Measurements from ENCODE around the gene ZNF700. TPM values are rescaled to one million over a fixed set of nuclear protein-coding genes. Genes with fewer than 3 reads are reported as not detected.
"Not testable (repeated sequence)": the region's sequence is repeated elsewhere in the genome, so short reads cannot be mapped to it uniquely, and the experiment has no call there.

Gene ZNF700
- total RNA-seq, 1 experiment from 2014 or later, result 0.12 TPM

GRCh38 chr19:11935829-11936228, 10.9 kb downstream of the ZNF700 start:
- not testable (repeated sequence) for DNase-seq (ENCODE audit: extremely low read depth, low read depth)

- not testable (repeated sequence) for DNase-seq (ENCODE audit: extremely low read depth, low read depth)
Observed at GRCh38 chr19:11938383-11938782, 13.5 kb downstream of the ZNF700 start.

DNA sequence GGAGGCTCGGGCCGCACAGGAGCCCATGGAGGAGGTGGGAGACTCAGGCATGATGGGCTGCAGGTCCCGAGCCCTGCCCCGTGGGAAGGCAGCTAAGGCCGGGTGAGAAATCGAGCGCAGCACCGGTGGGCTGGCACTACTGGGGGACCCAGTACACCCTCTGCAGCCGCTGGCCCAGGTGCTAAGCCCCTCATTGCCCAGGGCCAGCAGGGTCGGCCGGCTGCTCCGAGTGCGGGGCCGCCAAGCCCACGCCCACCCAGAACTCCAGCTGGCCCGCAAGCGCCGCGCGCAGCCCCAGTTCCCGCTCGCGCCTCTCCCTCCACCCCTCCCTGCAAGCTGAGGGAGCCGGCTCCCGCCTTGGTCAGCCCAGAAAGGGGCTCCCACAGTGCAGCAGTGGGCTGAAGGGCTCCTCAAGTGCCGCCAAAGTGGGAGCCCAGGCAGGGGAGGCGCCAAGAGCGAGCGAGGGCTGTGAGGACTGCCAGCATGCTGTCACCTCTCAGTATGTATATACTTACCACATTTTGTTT, 16.5 kb downstream of the ZNF700 start:
- DNase-seq (ENCODE audit: extremely low read depth, low read depth), result not testable (repeated sequence)

DNA sequence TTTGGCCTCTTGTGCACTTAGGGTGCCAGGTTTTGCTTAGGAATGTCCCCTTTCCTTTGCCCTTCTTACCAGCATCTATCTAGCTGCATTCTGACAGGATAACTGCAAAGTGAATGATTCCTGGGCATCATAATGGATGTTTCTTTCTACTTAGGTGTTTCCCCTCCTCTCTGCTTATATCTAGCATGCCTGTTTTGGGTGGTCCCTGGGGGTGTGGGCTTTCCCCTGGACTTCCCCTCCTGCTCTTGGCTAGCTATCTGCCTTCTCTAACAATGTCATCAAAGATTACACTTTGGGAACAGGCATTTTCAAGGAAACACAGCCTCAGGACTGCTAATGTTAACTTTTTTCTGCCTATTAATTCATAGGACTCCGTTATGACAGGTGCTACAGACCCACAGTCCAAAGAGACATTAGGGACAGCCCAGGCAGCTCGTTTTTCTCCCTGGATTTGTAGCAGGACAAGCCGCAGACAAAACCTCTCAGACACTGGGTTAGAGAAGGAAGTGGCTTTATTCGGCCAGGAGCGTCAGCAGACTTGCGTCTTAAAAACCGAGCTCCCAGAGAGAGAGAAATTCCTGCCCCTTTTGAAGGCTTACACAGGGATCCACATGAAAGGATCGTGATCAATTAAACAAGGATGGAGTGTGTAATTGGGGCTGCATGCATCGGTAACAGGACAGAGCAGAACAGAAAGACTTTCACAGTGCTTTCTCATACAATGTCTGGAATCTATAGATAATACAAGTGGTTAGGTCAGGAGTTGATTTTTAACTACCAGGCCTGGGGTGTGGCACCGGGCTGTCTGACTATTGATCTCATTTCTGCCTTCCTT, 17.3 kb downstream of the ZNF700 start:
- no peak for DNase-seq (ENCODE audit: extremely low read depth, low read depth)

DNA sequence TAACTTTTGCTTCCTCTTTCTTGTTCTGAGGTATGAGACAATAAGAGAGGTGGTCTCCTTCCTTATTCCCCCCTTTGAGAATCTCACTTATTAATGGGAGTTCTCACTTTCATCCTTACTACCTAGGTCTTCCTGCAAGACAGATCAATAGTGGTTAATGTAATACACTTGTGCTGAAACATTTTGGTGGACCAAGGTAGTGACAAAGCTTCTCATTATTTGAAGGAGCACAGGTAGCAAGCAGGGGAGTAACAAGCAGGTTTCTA, 17.9 kb downstream of the ZNF700 start:
- no peak for DNase-seq (ENCODE audit: extremely low read depth, low read depth)

DNA sequence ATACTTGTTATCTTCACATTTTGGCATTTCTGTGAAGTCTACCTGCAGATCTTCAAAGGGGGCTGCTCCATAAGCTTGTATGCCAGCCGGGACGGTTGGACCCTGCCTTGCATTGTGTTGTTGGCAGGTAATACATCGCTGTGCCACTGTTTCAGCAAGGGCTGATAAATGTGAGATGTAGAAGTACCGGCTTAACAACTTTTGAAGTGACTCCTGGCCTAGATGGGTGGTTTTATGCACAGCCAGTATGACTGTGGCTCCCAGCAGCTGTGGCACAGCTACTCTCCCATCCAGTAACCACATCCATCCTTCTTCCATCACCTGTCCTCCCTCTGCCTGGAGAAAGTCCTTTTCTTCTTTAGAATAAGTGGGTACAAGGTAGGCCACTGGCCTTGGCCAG, 19.7 kb downstream of the ZNF700 start:
- DNase-seq (ENCODE audit: extremely low read depth, low read depth), result no peak

GRCh38 chr19:11948646-11949045, 23.7 kb downstream of the ZNF700 start:
- DNase-seq (ENCODE audit: extremely low read depth, low read depth), result no peak

- no peak for DNase-seq (ENCODE audit: extremely low read depth, low read depth)
Observed at GRCh38 chr19:11949201-11949600, 24.3 kb downstream of the ZNF700 start.

DNA sequence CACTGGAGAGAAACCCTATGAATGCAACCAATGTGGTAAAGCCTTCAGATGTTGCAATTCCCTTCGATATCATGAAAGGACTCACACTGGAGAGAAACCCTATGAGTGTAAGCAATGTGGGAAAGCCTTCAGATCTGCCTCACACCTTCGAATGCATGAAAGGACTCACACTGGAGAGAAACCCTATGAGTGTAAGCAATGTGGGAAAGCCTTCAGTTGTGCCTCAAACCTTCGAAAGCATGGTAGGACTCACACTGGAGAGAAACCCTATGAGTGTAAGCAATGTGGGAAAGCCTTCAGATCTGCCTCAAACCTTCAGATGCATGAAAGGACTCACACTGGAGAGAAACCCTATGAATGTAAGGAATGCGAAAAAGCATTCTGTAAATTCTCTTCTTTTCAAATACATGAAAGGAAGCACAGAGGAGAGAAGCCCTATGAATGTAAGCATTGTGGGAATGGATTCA, 24.7 kb downstream of the ZNF700 start:
- DNase-seq (ENCODE audit: extremely low read depth, low read depth), result not testable (repeated sequence)

DNA sequence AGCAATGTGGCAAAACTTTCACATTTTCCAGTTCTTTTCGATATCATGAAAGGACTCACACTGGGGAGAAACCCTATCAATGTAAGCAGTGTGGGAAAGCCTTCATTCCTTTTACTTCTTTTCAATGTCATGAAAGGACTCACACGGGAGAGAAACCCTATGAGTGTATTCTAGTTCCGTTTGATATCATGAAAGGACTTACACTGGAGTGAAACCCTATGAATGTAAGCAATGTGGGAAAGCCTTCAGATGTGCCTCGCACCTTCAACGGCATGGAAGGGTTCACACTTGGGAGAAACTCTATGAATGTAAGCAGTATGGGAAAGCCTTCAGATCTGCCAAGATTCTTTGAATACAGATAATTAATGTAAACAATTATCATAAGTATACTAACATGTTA, 25.4 kb downstream of the ZNF700 start:
- DNase-seq (ENCODE audit: extremely low read depth, low read depth), result no peak

DNA sequence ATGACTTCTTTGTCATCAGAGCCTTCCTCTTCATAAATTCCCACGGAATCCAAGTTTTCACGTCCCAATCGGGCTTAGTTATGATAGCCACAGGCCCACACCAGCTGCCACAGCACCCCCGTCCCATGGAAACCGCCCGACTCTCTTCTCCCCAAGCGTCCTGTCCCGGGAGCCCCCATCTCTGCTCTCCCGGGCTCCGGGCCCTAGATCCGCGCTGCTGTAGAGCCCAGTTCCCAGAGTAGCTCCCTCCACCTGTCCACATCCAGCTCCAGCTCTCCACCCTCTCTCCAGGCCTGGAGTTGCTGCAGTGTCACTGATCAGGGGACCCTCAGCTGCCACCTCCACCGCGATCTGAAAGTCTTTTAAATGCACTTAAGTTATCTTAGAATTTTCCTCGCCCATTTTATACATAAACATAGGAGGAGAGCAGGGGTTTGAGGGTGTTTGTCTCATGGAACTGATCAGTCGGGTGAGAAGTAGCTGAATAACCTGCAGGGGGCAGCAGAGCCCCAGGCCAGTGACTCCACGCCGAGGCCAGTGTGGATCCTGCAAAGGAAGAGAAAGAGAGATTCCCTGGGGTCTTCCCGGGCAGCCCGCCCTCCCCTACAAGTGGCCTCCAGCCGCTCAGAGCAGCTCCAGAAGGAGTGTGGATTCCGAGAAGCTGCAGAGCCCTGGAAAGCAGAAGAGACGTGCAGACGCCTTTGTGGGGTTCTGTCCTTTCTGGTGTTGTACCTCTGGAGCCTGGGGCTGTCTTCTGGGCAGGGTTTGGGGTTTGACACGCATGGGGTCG, 38.9 kb downstream of the ZNF700 start:
- no peak for DNase-seq (ENCODE audit: extremely low read depth, low read depth)

- DNase-seq (ENCODE audit: extremely low read depth, low read depth), result no peak
Observed at GRCh38 chr19:11964496-11964857, 39.6 kb downstream of the ZNF700 start.

- DNase-seq (ENCODE audit: extremely low read depth, low read depth), result no peak
Observed at GRCh38 chr19:11964858-11965645, 40.1 kb downstream of the ZNF700 start, which contains the start of gene ZNF763. TSS of gene ZNF763 (plus strand) at chr19:11965040. CDS start at chr19:11965209, 169 bp downstream.

- no peak for DNase-seq (ENCODE audit: extremely low read depth, low read depth)
Observed at GRCh38 chr19:11970174-11970573, 45.3 kb downstream of the ZNF700 start.

DNA sequence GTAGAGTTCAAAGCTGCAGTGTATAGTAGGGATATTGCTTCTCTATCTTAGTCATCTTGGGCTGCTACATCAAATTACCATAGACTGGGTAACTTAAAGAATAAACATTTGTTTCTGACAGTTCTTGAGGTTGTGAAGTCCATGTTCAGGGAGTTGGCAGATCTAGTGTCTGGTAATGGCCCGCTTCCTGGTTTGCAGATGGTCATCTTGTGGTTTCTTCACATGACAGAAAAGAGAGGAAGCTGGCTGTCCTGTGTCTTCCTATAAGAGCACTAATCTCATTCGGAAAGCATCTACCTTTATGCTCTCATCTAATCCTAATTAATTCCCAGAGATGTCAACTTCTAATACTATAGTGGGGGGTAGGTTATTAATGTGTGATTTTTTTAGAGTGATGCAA, 46.1 kb downstream of the ZNF700 start:
- no peak for DNase-seq (ENCODE audit: extremely low read depth, low read depth)

DNA sequence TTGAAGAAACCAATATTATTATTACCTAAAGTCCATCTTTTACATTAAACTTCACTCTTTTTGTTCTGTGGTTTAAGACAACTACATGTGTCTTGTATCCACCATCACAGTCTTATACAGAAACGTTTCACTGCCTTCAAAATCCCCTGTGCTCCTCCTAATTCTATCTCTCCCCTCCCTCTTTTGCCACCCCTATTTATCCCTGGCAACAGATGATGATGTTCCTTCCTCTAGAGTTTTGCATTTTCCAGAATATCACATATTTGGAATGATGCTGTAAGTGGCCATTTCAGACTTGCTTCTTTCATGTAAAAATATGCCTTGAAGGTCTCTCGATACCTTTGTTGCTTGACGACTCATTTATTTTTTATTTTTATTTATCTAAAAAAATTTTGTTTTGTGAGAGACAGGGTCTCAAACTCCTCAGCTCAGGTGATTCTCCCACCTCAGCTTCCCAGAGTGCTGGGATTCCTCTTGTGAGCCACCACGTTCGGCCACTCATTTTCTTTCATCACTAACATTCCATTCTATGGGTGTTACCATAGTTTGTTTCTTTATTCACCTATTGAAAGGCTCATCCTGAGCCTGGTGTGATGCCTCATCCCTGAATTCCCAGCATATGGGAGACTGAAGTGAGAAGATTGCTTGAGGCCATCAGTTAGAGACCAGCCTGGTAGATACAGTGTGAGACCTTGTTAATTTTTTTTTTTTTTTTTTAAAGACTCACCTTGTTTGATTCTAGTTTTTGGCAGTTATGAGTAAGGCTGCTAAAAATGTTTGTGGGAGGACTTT, 48.3 kb downstream of the ZNF700 start:
- no peak for DNase-seq (ENCODE audit: extremely low read depth, low read depth)

GRCh38 chr19:11978492-11979100, 53.7 kb downstream of the ZNF700 start:
- DNase-seq (ENCODE audit: extremely low read depth, low read depth), result no peak

- DNase-seq (ENCODE audit: extremely low read depth, low read depth), result no peak
Observed at GRCh38 chr19:11979527-11979926, 54.6 kb downstream of the ZNF700 start.

- DNase-seq (ENCODE audit: extremely low read depth, low read depth), result no peak
Observed at GRCh38 chr19:11982526-11982925, 57.6 kb downstream of the ZNF700 start.

GRCh38 chr19:11984986-11985385, 60.1 kb downstream of the ZNF700 start:
- no peak for DNase-seq (ENCODE audit: extremely low read depth, low read depth)

Measured in NCI-H460 (cell line).